Measurements from ENCODE around the gene ADAP1. TPM values are rescaled to one million over a fixed set of nuclear protein-coding genes. Genes with fewer than 3 reads are reported as not detected.

The ADAP1 gene
- total RNA-seq, 1 experiment from 2014 or later: 6.2 TPM

- Histone ChIP-seq H4K5ac (ENCODE audit: insufficient read length, low read depth, low read length) (no peak overlapping the region), H3K23me2 (ENCODE audit: insufficient read length, low read depth, low read length, poor library complexity, severe bottlenecking) (no peaks in the 10 kb centered on the region), H2AFZ (ENCODE audit: low read length) (no peak overlapping the region), H2BK20ac (ENCODE audit: low read depth, low read length, poor library complexity, severe bottlenecking) (no peak overlapping the region), H3K79me1 (ENCODE audit: insufficient read depth, low read depth, low read length, poor library complexity, severe bottlenecking) (no peaks in the 10 kb centered on the region), H2AK5ac (ENCODE audit: insufficient read length, low read length) (no peak overlapping the region), H3T11ph (ENCODE audit: low read length) (no peak overlapping the region), H3K14ac (ENCODE audit: insufficient read depth, low read length) (no peak overlapping the region), H3K18ac (ENCODE audit: insufficient read length, low read depth, low read length) (no peak overlapping the region), H3K27ac (ENCODE audit: insufficient read length, low read depth, low read length) (no peak overlapping the region), H2BK120ac (ENCODE audit: low read depth, low read length, poor library complexity, severe bottlenecking) (no peak overlapping the region), H3K4me1 (ENCODE audit: insufficient read depth, low read length) (no peaks in the 10 kb centered on the region), H3K9me3 (ENCODE audit: control insufficient read depth, low read depth, low read length) (no peaks in the 10 kb centered on the region), H3K4ac (ENCODE audit: low read depth, low read length) (no peak overlapping the region), H2BK12ac (ENCODE audit: insufficient read length, low read depth, low read length) (no peak overlapping the region), H3K27me3 (ENCODE audit: insufficient read depth, low read length) (no peaks in the 10 kb centered on the region), H3K23ac (ENCODE audit: insufficient read length, low read depth, low read length) (no peak overlapping the region), H4K8ac (replicated peaks; ENCODE audit: insufficient read length, low read depth, low read length) (no peak overlapping the region), H3K79me2 (ENCODE audit: insufficient read depth, low read length) (no peaks in the 10 kb centered on the region), H2BK5ac (ENCODE audit: insufficient read length, low read length) (no peak overlapping the region), H4K91ac (ENCODE audit: insufficient read length, low read depth, low read length) (no peak overlapping the region), H3K56ac (ENCODE audit: insufficient read length, low read depth, low read length) (no peak overlapping the region), H4K20me1 (ENCODE audit: control insufficient read depth, insufficient read depth, insufficient read length) (no peaks in the 10 kb centered on the region), H3K4me2 (ENCODE audit: insufficient read depth, insufficient read length, low read length) (no peak overlapping the region), H2BK15ac (ENCODE audit: low read depth, low read length) (no peak overlapping the region), H3K9ac (ENCODE audit: extremely low read depth, insufficient read length, low read length) (no peak overlapping the region)
- no peak for DNase-seq
- no CpG with 5 or more reads among the region's 34 CpGs for WGBS (ENCODE audit: extremely low coverage, insufficient read length, low lambda C conversion rate)
- Mint-ChIP-seq H3K4me1 (peaks cover 0 to 2% of the 10 kb centered on the region in 2 experiments; a peak in 2 of 4 replicates), H3K9me3 (no peaks in the 10 kb centered on the region), H3K27ac (no peak overlapping the region; a peak in 2 of 7 replicates), H3K36me3 (ENCODE audit: insufficient read depth in 1 of 3, low read depth in 3 of 3) (no peaks in the 10 kb centered on the region; a peak in 1 of 7 replicates), H3K4me3 (no peak overlapping the region), H3K27me3 (ENCODE audit: low read depth) (no peaks in the 10 kb centered on the region; the same call in 1 of the 2 replicates)
- TF ChIP-seq CTCF (conservative IDR thresholded peaks at IDR 0.05): no peak
Observed at GRCh38 chr7:991729-992656, 37.5 kb upstream of the ADAP1 start.

Data from H9 (cell line).